Loucy (cell line): ENCODE results near the gene LYRM2.
"Not testable (repeated sequence)": the region's sequence is repeated elsewhere in the genome, so short reads cannot be mapped to it uniquely, and the experiment has no call there.

ENCODE experiments used
- H2AFZ ChIP-seq: fragments of 200-600 bp; sonication (generic); 2 replicates; pipeline ENCODE4 v1.6.0; 2016; ENCODE audit warnings: antibody characterized with exemption, mild to moderate bottlenecking, low read length, moderate library complexity
- H3F3A ChIP-seq: fragments of 200-600 bp; 2 replicates; pipeline ENCODE4 v1.6.0; 2016; ENCODE audit warnings: antibody characterized with exemption, low read depth, mild to moderate bottlenecking
- H3K27me3 ChIP-seq: fragments of 200-600 bp; sonication (generic); 2 replicates; pipeline ENCODE4 v1.6.1; 2014; ENCODE audit warnings: low read length, mild to moderate bottlenecking; ENCODE audit not compliant: insufficient read depth, poor library complexity, severe bottlenecking
- H3K36me3 ChIP-seq: fragments of 200-600 bp; sonication (generic); 2 replicates; pipeline ENCODE4 v1.6.1; 2016; ENCODE audit warnings: low read length; ENCODE audit not compliant: insufficient read depth
- H3K4me1 ChIP-seq: fragments of 200-600 bp; sonication (generic); 2 replicates; pipeline ENCODE4 v1.5.1; 2014; ENCODE audit warnings: low read length, mild to moderate bottlenecking; ENCODE audit not compliant: insufficient read depth, poor library complexity, severe bottlenecking
- H3K4me2 ChIP-seq: fragments of 200-600 bp; sonication (generic); 2 replicates; pipeline ENCODE4 v1.6.0; 2014; ENCODE audit warnings: antibody characterized with exemption, low read length, low read depth, mild to moderate bottlenecking; ENCODE audit not compliant: poor library complexity, severe bottlenecking
- H3K4me3 ChIP-seq: fragments of 200-600 bp; sonication (generic); 2 replicates; pipeline ENCODE4 v1.5.1; 2014; ENCODE audit warnings: low read length, mild to moderate bottlenecking, mixed read lengths; ENCODE audit not compliant: poor library complexity, severe bottlenecking
- H3K79me2 ChIP-seq: fragments of 200-600 bp; sonication (generic); 2 replicates; pipeline ENCODE4 v1.6.1; 2014; ENCODE audit warnings: low read length; ENCODE audit not compliant: insufficient read depth
- H3K9ac ChIP-seq: fragments of 200-600 bp; sonication (generic); 2 replicates; pipeline ENCODE4 v1.6.0; 2014; ENCODE audit warnings: mild to moderate bottlenecking, low read depth, low read length, moderate library complexity; ENCODE audit not compliant: poor library complexity, severe bottlenecking
- H3K9me2 ChIP-seq: fragments of 200-600 bp; sonication (generic); replicated peaks from 2 replicates; pipeline ENCODE4 v1.6.1; 2016; ENCODE audit warnings: low read depth, low read length, mixed read lengths
- H3K9me3 ChIP-seq: fragments of 200-600 bp; sonication (generic); 2 replicates; pipeline ENCODE4 v1.6.1; 2014; ENCODE audit warnings: mild to moderate bottlenecking, antibody characterized with exemption, low read length, low read depth; ENCODE audit not compliant: insufficient read depth
- H4K20me1 ChIP-seq: fragments of 200-600 bp; sonication (generic); 2 replicates; pipeline ENCODE4 v1.6.0; 2014; ENCODE audit warnings: antibody characterized with exemption, low read length, mild to moderate bottlenecking; ENCODE audit not compliant: insufficient read depth, poor library complexity, severe bottlenecking
- EZH2phosphoT487 ChIP-seq: fragments of 200-600 bp; IDR thresholded peaks from 2 replicates; pipeline ENCODE4 v1.6.1; 2018; ENCODE audit warnings: antibody characterized with exemption, mild to moderate bottlenecking, moderate library complexity, borderline replicate concordance
- TF ChIP-seq, protein P1 (sequence below): fragments of 200-600 bp; sonication (generic); conservative IDR thresholded peaks from 2 replicates; pipeline ENCODE4 v1.5.1; 2014; ENCODE audit warnings: mild to moderate bottlenecking, antibody characterized with exemption, low read length

Gene LYRM2

DNA sequence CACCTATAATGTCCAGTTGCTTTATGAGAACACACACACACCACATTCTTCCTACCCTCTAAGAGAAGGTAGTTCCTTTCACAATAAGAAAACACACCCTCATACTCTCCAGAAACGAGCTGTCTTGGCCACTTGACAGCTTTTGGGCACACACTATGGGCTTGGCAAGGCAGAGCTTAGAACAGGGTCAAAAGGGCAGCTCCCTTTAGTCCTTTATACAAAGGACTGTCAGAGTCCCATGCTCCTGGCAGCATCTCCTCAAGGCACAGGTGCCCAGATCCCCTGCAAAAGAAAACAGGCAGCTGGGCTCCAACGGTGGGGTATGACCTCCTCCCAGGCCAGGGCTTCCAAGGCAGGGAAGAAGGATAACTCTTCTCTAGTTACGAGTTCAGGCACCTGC is 4.9 kb upstream of the LYRM2 start:
- peaks cover 6% of the 10 kb centered on the region for H3K4me1 ChIP-seq
- H3K79me2 ChIP-seq = no peaks in the 10 kb centered on the region
- H3K27me3 ChIP-seq = no peaks in the 10 kb centered on the region
- H4K20me1 ChIP-seq = no peaks in the 10 kb centered on the region
- no peaks in the 10 kb centered on the region for H3K9me2 ChIP-seq
- no peaks in the 10 kb centered on the region for H3K9me3 ChIP-seq
- no peak overlapping the region for H2AFZ ChIP-seq
- peaks cover 50% of the 10 kb centered on the region; the same call in 1 of the 2 replicates for H3K36me3 ChIP-seq
- no peak overlapping the region for H3K4me3 ChIP-seq
- H3K9ac ChIP-seq = no peak overlapping the region
- H3K4me2 ChIP-seq = no peak overlapping the region
- TF ChIP-seq, protein P1, sequence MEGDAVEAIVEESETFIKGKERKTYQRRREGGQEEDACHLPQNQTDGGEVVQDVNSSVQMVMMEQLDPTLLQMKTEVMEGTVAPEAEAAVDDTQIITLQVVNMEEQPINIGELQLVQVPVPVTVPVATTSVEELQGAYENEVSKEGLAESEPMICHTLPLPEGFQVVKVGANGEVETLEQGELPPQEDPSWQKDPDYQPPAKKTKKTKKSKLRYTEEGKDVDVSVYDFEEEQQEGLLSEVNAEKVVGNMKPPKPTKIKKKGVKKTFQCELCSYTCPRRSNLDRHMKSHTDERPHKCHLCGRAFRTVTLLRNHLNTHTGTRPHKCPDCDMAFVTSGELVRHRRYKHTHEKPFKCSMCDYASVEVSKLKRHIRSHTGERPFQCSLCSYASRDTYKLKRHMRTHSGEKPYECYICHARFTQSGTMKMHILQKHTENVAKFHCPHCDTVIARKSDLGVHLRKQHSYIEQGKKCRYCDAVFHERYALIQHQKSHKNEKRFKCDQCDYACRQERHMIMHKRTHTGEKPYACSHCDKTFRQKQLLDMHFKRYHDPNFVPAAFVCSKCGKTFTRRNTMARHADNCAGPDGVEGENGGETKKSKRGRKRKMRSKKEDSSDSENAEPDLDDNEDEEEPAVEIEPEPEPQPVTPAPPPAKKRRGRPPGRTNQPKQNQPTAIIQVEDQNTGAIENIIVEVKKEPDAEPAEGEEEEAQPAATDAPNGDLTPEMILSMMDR = no peak
- TF ChIP-seq EZH2phosphoT487 = no peak
- H3F3A ChIP-seq = no peaks in the 10 kb centered on the region

DNA sequence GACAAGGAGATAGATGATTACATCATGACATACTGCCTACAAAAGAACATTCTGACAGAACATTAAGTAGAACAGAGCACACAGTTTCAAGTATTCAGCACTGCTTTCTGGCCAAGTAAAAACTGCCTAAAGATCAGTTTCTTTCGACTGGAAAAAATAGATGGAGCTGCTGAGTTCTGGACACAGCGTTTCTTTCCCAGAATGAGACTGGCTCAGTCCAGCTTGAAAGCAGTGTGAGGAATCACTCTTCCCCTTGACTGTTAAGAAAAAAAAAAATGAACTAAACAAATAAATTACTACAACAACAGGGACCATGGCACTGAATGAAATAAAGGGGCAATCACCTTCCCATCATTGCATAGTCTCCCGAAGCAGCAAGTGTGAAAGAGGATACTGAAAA is 4.4 kb upstream of the LYRM2 start:
- Histone ChIP-seq H3K4me3 (no peak overlapping the region), H3K27me3 (no peaks in the 10 kb centered on the region), H3K9me3 (no peaks in the 10 kb centered on the region), H2AFZ (no peak overlapping the region), H3K9ac (no peak overlapping the region), H3K4me1 (peaks cover 8% of the 10 kb centered on the region), H4K20me1 (no peaks in the 10 kb centered on the region), H3K36me3 (peaks cover 45% of the 10 kb centered on the region; the same call in 1 of the 2 replicates), H3K9me2 (no peaks in the 10 kb centered on the region), H3F3A (no peaks in the 10 kb centered on the region), H3K79me2 (peaks cover 3% of the 10 kb centered on the region), H3K4me2 (no peak overlapping the region)
- no peak for TF ChIP-seq EZH2phosphoT487
- TF ChIP-seq, protein P1 = no peak

DNA sequence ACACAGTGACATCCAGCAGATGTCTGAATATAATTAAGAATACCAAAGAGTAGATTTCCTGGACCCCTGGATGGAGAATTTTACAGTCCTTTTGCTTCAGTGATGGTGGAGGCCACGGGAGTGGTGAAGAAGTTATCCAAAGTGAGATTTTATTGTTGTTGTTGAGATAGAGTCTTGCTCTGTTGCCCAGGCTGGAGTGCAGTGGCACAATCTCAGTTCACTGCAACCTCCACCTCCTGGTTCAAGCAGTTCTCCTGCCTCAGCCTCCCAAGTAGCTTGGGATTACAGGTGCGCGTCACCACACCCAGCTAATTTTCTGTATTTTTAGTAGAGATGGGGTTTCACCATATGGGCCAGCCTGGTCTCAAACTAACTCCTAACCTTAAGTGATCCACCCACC is 3.0 kb upstream of the LYRM2 start:
- Histone ChIP-seq H3K4me1 (peaks cover 20% of the 10 kb centered on the region), H3K79me2 (peaks cover 15% of the 10 kb centered on the region), H3K36me3 (peaks cover 33% of the 10 kb centered on the region; the same call in 1 of the 2 replicates)
- not testable (repeated sequence) for H3K9ac ChIP-seq, H3K27me3 ChIP-seq, H3K9me2 ChIP-seq, H3K4me2 ChIP-seq, H3F3A ChIP-seq, H4K20me1 ChIP-seq, H3K9me3 ChIP-seq, H3K4me3 ChIP-seq, H2AFZ ChIP-seq

DNA sequence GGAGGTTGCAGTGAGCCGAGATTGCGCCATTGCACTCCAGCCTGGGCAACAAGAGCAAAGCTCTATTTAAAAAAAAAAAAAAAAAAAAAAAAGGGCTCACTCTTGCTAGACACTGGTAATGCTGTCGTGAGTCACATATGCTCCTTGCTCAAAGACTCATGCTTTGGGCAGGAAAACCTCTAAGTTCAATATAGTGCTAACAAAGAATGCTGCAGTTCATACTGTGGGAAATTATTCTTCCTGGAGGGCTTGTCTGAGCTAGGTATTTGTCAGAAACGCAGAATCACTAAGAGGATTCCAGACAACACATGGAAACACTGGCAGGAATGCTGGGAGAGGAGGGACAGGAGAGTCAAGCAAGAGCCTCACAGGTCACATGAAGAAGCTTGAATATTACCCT is 2.3 kb upstream of the LYRM2 start:
- Histone ChIP-seq H3F3A (no peaks in the 10 kb centered on the region), H3K4me1 (peaks cover 20% of the 10 kb centered on the region), H4K20me1 (no peaks in the 10 kb centered on the region), H3K4me2 (no peak overlapping the region), H3K4me3 (no peak overlapping the region), H2AFZ (no peak overlapping the region), H3K9me2 (no peaks in the 10 kb centered on the region), H3K9ac (no peak overlapping the region), H3K9me3 (no peaks in the 10 kb centered on the region), H3K79me2 (peaks cover 15% of the 10 kb centered on the region), H3K27me3 (no peaks in the 10 kb centered on the region), H3K36me3 (peaks cover 27% of the 10 kb centered on the region; the same call in 1 of the 2 replicates)
- no peak for TF ChIP-seq EZH2phosphoT487
- TF ChIP-seq, protein P1 = no peak
